Kidney epithelial cell (primary cell): ENCODE measurements around the gene RHEB. TPM values are rescaled to one million over a fixed set of nuclear protein-coding genes. Genes with fewer than 3 reads are reported as not detected.

Source experiments
- DNase-seq: peaks from one replicate; pipeline ENCODE4 v3.0.0-alpha.2; 2010; ENCODE audit warnings: low read depth
- H3K27me3 ChIP-seq: 2 replicates; pipeline ENCODE4 v1.6.0; 2011; ENCODE audit warnings: low read length; ENCODE audit not compliant: control insufficient read depth, insufficient read depth
- H3K36me3 ChIP-seq: 2 replicates; pipeline ENCODE4 v1.5.1; 2011; ENCODE audit warnings: low read length; ENCODE audit not compliant: control insufficient read depth, insufficient read depth
- H3K4me3 ChIP-seq: 2 replicates; pipeline ENCODE4 v1.5.1; 2011; ENCODE audit warnings: low read depth, mild to moderate bottlenecking, control low read depth, low read length
- CTCF ChIP-seq: IDR thresholded peaks from 2 replicates; pipeline ENCODE4 v1.5.1; 2011; ENCODE audit warnings: mild to moderate bottlenecking, moderate library complexity, low read length, control low read depth, inconsistent platforms; ENCODE audit not compliant: insufficient read depth, poor library complexity, severe bottlenecking
- total RNA-seq: library from RNA; depleted of rRNA; stranded (reverse); fragments of >200 nt; gene quantifications from 2 replicates; pipeline ENCODE4 v1.2.3, GENCODE V29; 2015

The RHEB gene
- total RNA-seq, 1 donor from 2014 or later: 139 TPM

- DNase-seq: no peak
- H3K4me3 ChIP-seq: no peak overlapping the region
- H3K27me3 ChIP-seq: peaks cover 2% of the 10 kb centered on the region
- no peak for TF ChIP-seq CTCF
- H3K36me3 ChIP-seq: no peaks in the 10 kb centered on the region
Observed at GRCh38 chr7:151549083-151549482, 29.4 kb upstream of the RHEB start.

GRCh38 chr7:151544183-151544582 is 24.5 kb upstream of the RHEB start:
- no peak for TF ChIP-seq CTCF
- peaks cover 2% of the 10 kb centered on the region for H3K27me3 ChIP-seq
- DNase-seq: no peak
- no peaks in the 10 kb centered on the region for H3K36me3 ChIP-seq
- H3K4me3 ChIP-seq: no peak overlapping the region

GRCh38 chr7:151542606-151543130 is 23.0 kb upstream of the RHEB start:
- Histone ChIP-seq H3K36me3 (no peaks in the 10 kb centered on the region), H3K4me3 (no peak overlapping the region), H3K27me3 (no peaks in the 10 kb centered on the region)
- no peak for TF ChIP-seq CTCF
- DNase-seq: no peak

- no peak overlapping the region for H3K4me3 ChIP-seq
- no peak for TF ChIP-seq CTCF
- H3K36me3 ChIP-seq: no peaks in the 10 kb centered on the region
- no peaks in the 10 kb centered on the region for H3K27me3 ChIP-seq
- no peak for DNase-seq
Observed at GRCh38 chr7:151541709-151542499, 22.2 kb upstream of the RHEB start.

- Histone ChIP-seq H3K27me3 (no peaks in the 10 kb centered on the region), H3K36me3 (no peaks in the 10 kb centered on the region), H3K4me3 (no peak overlapping the region)
- no peak for TF ChIP-seq CTCF
- no peak for DNase-seq
Observed at GRCh38 chr7:151540146-151540545, 20.5 kb upstream of the RHEB start.

GRCh38 chr7:151539088-151539671 is 19.5 kb upstream of the RHEB start:
- no peak for DNase-seq
- no peaks in the 10 kb centered on the region for H3K36me3 ChIP-seq
- no peak overlapping the region for H3K4me3 ChIP-seq
- TF ChIP-seq CTCF: no peak
- no peaks in the 10 kb centered on the region for H3K27me3 ChIP-seq
